ENCODE data around the gene KCNK5. TPM values are rescaled to one million over a fixed set of nuclear protein-coding genes. Genes with fewer than 3 reads are reported as not detected.

KCNK5 gene
- total RNA-seq, 1 donor from 2014 or later: 1.4 TPM

DNA sequence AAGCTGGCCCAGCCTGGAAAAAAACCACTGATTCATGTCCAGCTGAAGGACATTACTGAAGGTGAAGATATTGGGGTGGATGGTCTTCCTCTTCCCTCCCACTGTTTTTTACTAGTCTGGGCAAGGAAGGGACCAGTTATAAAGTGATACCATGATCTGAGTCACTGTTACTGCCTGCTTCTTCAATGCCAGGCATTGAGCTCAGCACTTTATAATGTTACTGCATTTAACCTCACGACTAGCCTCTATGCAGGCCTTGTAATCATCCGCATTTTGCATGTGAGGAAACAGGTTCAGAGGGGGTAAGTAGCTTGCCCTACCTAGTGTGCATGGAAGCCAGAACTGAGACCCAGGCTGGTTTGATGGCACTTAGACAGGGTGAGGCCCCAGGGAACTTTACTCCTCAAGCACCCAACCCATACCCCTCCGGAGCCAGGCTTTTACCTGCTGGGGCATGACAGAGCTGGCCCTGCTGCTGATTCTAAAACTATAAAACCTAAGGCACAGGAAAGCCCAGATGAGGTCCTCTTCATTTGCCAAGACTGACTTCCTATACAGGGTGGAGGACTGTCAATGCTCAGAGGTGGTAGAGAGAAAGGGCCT, 11.0 kb upstream of the KCNK5 start:
- DNase-seq: no peak

GRCh38 chr6:39239527-39240154, 10.4 kb upstream of the KCNK5 start:
- no peak for DNase-seq

DNA sequence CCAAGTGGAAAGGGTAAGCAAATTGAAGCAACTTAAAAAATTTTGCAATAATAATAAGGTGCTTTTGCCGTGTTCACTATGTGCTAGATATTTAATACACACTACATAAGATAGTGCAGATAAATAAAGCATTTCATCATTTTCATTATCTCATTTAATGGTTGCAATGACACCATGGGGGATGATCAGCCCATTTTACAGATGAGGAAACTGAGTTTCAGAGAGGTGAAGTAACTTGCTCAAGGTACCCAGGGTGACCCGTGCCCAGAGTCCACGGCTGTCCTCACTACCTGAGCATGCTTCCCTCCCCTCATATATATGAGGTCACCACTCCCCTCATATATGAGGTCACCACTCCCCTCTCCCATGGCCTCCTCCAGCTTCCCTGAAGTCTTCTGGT, 7.5 kb upstream of the KCNK5 start:
- no peak for DNase-seq

- DNase-seq: no peak
Measured at GRCh38 chr6:39233333-39233732, 4.1 kb upstream of the KCNK5 start.

DNA sequence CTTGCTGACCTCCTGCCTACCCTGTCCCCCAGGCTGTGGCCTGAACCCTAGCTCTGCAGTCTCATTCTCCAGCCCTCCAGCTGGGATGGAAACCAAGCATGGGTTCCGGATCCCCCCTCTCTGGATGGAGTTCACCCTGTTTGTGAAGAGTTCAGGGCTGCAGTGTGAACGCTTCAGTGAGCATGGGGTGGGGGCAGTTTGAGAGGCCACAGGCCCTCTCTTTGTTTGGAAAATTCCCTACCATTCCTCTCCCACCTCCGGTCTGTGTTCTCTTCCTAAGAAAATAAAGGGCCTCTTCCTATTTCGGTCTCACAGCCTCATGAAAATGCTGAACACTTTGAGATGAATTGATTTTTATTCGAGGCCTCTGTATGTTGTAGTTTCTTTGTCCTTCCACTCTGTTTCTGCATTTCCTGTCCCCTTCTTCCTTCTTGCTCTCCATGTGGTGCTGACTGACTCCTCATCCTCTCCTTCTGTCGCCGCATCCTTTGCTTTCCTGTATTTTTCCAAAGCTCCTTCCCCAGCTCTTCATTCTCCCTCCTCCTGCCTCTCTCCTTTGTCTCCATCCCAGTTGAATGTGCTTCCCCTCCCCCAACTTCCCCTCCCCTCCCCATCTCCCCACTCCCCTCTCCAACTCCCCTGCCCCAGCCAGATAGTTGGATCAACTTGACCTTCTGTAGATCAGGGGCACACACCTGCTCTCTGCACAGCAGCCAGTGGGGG, 2.4 kb upstream of the KCNK5 start:
- DNase-seq: no peak

DNA sequence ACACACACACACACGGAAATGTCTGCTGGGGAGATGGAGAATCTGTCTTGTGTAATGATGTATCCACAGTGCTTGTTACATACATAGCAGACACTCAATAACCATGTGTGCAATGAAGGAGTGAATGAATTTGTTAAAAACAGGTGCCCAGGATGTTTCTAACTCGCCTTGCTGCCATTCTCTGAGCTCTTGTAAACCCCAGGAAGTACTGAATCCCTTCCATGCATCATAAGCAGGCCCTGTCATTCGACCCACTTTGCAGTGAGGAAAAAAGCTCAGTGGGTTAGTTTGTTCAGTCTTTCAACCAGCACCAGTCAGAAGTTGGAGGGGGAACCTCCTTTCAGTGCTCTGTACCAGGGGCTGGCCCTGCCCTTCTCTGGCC, 1.4 kb upstream of the KCNK5 start:
- no peak for DNase-seq

- no peak for DNase-seq
Measured at GRCh38 chr6:39228111-39228971, 934 bp downstream of the KCNK5 start.

DNA sequence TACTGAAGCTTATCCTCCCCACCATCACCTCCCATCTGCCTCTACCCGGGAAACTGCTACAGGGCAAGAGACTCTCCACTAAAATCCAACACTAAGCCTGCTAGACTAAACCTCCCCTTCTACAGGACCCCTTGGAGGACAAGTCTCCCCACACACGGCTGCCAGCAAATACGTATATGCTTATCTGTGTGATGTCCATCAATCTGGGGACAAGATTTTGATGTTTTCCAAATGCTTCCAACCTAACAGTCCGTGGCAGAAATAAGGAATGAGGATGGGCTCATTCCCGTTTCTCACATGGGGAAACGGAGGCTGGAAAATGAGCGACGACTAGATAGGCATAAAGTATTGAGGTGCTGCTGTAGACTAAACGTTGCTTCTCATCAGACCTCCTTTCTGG, 1.8 kb downstream of the KCNK5 start:
- no peak for DNase-seq

DNA sequence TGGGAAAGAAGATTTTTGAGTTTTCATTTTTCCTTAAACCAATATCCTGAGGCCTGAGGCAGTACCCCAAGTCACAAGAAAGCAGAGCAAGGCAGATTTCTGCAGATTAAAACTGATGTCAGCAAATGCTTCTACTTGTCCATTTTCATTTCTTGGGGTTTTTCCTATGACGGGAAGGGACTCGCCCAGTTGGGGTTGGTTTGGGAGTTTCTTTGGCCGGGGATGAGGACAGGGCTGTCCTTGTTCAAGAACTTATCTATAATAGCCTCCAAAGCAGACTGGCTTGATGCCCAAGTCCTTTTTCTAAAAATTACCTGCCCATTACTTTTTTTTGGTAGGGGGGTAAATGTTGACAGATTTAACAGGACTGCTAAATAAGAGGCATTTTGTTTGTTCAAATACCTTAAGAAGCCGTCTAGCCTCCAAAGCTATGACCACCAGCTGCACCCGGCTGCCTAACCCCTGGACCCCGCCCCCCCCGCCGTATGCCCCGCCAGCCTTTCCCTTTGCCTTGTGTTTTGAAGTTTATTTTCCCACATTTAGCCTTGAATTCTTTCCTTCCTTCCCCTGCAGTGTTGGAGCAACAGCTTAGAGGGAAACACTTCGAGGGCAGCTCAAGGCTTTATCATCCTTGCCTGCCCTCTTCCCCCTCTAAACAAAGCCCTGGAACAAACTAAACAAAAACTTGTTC, 2.5 kb downstream of the KCNK5 start:
- DNase-seq: no peak

DNA sequence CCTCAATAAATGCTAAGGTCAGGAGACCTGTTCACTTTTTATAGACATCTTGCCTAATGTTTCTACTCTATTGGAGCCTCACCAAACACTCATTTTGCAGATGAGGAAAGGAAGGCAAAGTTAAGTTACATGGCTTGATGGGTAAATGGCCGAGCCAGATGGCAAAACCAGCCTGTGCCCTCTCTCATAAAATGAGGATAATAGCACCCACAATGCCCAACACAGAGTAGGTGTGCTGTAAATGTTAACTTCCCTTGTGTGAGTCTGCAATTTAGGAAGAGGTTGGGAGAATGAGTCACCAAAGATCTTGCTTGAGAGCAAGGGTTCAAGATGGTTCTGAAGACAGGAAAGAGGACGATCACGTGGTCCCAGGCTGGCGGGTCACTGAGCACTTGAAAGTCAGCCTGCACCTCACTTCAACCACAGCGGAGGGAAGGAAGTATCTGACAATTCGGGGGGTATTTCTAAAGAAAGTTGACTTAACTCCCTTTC, 3.3 kb downstream of the KCNK5 start:
- DNase-seq: no peak

DNA sequence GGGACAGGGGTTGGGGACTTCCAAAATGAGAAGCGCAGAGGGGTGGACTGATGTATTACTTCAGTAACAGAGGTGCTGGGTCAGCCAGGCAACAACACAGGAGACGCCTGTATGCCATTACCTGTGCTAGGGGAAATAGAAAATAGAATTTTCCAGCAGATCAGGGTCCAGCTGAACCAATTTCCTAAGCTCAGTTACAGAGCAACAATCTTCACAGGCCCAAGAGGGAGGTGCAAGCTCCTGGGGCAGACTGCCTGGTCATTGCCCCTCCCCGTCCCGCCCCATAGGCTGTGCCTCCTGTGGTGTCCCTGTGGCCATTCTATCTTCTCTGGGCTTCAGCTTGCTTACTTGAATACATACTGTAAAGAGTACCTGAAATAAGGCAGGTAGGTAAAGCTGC, 3.7 kb downstream of the KCNK5 start:
- no peak for DNase-seq

DNA sequence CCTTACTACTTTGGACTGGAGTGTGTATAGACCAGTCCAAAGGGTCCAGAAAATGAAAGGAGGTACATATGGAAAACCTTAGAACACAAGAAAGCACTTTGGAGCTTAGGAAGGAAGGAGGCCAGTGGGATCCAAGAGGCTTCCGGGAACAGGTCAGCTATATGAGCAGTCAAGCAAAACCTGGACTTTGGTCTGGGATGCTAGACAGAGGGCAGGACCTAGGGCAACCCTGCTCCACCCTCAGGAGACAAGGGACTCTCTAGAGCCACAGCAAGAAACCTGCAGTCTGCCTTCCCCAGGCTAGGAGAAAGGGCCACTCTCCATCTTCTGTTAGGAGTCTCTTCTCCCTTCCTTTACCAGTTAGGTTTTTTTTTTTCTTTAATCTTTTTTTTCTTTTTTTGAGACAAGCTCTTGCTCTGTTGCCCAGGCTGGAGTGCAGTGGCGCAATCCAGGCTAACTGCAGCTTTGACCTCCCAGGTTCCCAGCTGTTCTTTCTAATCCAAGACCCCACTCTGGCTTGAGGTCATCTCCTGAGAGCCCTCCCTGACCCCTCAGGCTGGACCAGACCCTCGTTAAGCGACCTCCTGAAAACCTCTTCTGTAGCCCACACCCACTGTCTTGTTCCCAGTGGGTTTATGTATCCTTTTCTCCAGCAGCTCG, 4.6 kb downstream of the KCNK5 start:
- no peak for DNase-seq

GRCh38 chr6:39224011-39224410, 5.3 kb downstream of the KCNK5 start:
- DNase-seq: no peak

DNA sequence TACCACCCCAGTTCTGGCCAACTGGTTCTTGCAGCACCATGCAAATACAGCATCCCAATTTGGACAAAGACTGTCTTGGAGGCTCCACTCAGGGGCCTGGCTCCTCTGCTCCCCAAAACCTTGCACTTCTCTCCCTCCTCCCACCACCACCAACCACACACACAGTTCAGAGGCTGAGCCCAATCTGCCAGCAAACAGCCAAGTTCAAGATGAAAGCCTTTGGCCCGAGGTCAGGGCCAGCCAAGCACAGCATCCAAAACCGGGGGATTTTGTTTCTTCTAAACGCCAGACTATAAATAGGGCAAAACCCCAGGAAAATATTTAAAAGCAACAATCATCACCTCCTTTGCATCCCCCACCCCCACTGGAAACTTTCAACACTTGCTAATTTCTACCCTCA, 5.7 kb downstream of the KCNK5 start:
- DNase-seq: no peak

- no peak for DNase-seq
Measured at GRCh38 chr6:39223061-39223460, 6.2 kb downstream of the KCNK5 start.

- no peak for DNase-seq
Measured at GRCh38 chr6:39221779-39222641, 7.3 kb downstream of the KCNK5 start.

GRCh38 chr6:39221115-39221514, 8.2 kb downstream of the KCNK5 start:
- no peak for DNase-seq

DNA sequence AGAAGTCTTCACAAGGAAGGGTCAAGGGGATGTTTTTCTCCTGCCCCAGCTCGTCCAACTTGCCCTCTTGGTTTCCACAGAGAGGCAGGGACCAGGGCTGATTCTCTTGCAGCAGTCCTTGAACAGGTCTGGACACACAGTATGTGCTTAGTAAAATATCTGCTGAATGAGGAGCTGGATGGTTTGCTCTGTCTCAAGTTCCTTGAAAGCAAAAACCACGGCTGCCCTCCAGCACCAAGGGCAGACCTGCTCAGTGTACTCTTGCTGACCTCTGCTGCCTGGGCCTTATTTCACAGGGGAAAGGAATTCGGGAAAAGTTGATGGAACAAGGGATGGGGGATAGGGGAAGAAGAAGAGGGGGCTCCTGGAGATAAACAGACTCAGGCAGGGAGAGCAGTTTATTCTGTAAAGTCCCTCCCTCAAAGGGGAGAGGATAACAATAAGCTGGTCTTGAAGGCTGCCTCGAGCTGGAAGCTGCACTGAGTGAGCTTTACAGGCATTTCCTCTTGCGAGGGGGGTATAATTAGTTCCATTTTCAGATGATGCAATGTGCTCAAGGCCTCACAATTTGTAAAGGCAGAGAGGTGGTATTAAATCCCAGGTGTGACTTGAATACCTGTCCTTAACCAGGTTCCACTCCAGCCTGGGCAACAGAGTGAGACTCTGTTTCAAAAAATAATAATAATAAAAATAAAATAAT, 10.3 kb downstream of the KCNK5 start:
- no peak for DNase-seq

DNA sequence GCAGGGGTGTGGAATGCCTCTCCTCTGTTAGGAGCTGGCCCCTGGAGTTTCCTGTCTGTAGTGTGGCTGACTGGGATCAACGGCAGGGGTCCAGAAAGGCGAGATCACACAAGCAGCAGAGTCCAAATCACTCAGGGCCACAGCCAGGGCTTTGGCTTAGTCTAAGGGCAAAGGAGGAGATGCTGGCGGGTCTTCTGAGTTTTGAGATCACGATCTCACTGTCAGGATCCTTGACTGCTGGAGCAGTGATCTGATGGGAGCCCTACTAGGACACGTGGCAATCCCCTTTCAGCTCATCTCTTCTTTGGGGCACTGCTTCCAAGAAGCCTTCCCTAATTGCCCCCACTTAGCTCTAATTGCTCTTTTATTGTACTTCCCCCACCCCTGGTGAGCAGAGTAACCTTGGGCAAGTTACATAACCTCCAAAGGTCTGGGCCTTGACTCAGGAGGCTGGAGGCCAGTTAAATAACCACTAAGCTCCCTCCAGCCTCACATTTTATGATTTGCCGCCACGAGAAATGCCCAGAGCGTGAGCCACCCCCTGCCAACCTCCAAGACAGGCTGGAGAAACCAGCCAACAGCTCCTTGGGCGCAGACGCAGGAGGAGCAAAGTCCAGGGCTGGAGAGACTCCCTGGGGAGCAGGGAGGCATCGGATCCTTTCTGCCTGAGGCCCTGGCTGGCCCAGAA, 12.0 kb downstream of the KCNK5 start:
- no peak for DNase-seq
